HEK293T (cell line): ENCODE measurements around the gene DNAH9.

Source experiments
- BHLHE40 ChIP-seq: fragments of 450-650 bp; IDR thresholded peaks from 2 replicates; pipeline ENCODE4 v1.6.1; 2016; ENCODE audit warnings: mild to moderate bottlenecking, moderate library complexity, borderline replicate concordance
- CTBP1 ChIP-seq: fragments of 450-650 bp; IDR thresholded peaks from 2 replicates; pipeline ENCODE4 v1.6.1; 2016; ENCODE audit warnings: borderline replicate concordance
- ELF4 ChIP-seq: fragments of 450-650 bp; IDR thresholded peaks from 2 replicates; pipeline ENCODE4 v1.6.1; 2017; ENCODE audit warnings: antibody characterized with exemption
- FOXM1 ChIP-seq: fragments of 450-650 bp; IDR thresholded peaks from 2 replicates; pipeline ENCODE4 v1.6.1; 2017; ENCODE audit warnings: mild to moderate bottlenecking, borderline replicate concordance
- TF ChIP-seq, protein P1 (sequence below): fragments of 450-650 bp; IDR thresholded peaks from 2 replicates; pipeline ENCODE4 v1.6.1; 2016

DNA sequence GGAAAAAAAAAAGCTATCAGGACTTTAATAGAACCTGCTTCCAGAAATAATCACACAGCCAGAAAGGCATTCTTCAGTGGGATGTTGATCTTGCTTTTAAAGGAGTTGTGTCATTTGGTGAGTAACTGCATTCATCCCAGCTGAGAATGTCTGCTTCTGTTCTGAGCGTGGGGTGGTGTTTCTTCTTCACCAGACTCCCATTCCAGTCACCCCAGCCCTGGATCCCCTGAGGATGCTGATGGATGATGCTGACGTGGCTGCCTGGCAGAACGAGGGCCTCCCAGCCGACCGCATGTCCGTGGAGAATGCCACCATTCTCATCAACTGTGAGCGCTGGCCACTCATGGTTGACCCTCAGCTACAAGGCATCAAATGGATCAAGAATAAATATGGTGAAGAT, 276.5 kb downstream of the DNAH9 start:
- TF ChIP-seq ELF4 (no peak), CTBP1 (no peak), FOXM1 (no peak), BHLHE40 (no peak)
- TF ChIP-seq, protein P1, sequence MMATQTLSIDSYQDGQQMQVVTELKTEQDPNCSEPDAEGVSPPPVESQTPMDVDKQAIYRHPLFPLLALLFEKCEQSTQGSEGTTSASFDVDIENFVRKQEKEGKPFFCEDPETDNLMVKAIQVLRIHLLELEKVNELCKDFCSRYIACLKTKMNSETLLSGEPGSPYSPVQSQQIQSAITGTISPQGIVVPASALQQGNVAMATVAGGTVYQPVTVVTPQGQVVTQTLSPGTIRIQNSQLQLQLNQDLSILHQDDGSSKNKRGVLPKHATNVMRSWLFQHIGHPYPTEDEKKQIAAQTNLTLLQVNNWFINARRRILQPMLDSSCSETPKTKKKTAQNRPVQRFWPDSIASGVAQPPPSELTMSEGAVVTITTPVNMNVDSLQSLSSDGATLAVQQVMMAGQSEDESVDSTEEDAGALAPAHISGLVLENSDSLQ, result no peak
